Smooth muscle cell (in vitro differentiated cells): ENCODE data around the gene PTPRE. TPM values are rescaled to one million over a fixed set of nuclear protein-coding genes. Genes with fewer than 3 reads are reported as not detected.

Source experiments
- DNase-seq: peaks from one replicate; lab custom pipeline; 2025; ENCODE audit not compliant: unreplicated experiment; lab: John Stamatoyannopoulos, UW
- H2AFZ ChIP-seq: fragments of 200-600 bp; sonication (generic); 2 replicates; pipeline ENCODE4 v1.6.0; 2016; ENCODE audit warnings: antibody characterized with exemption, low read depth, mild to moderate bottlenecking
- H3F3A ChIP-seq: fragments of 200-600 bp; sonication (generic); 2 replicates; pipeline ENCODE4 v1.6.0; 2017; ENCODE audit warnings: antibody characterized with exemption, low read depth
- H3K27ac ChIP-seq: fragments of 200-600 bp; sonication (generic); 2 replicates; pipeline ENCODE4 v1.5.1; 2016; ENCODE audit warnings: low read depth, mild to moderate bottlenecking
- H3K27me3 ChIP-seq: fragments of 200-600 bp; sonication (generic); 2 replicates; pipeline ENCODE4 v1.6.1; 2016; ENCODE audit warnings: low read depth, mild to moderate bottlenecking
- H3K36me3 ChIP-seq: fragments of 200-600 bp; sonication (generic); 2 replicates; pipeline ENCODE4 v1.5.1; 2016; ENCODE audit warnings: low read depth
- H3K4me1 ChIP-seq: fragments of 200-600 bp; sonication (generic); 2 replicates; pipeline ENCODE4 v1.5.1; 2016; ENCODE audit warnings: low read depth
- H3K4me2 ChIP-seq: fragments of 200-600 bp; sonication (generic); 2 replicates; pipeline ENCODE4 v1.6.0; 2016; ENCODE audit warnings: mild to moderate bottlenecking
- H3K4me3 ChIP-seq: fragments of 200-600 bp; sonication (generic); 2 replicates; pipeline ENCODE4 v1.5.1; 2016; ENCODE audit warnings: mild to moderate bottlenecking
- H3K79me2 ChIP-seq: fragments of 200-600 bp; sonication (generic); 2 replicates; pipeline ENCODE4 v1.6.0; 2016; ENCODE audit warnings: low read depth, mild to moderate bottlenecking
- H3K9ac ChIP-seq: fragments of 200-600 bp; sonication (generic); 2 replicates; pipeline ENCODE4 v1.6.0; 2016; ENCODE audit warnings: low read depth
- H3K9me3 ChIP-seq: fragments of 200-600 bp; sonication (generic); replicated peaks from 2 replicates; pipeline ENCODE4 v1.5.1; 2016; ENCODE audit warnings: low read depth
- H4K20me1 ChIP-seq: fragments of 200-600 bp; sonication (generic); 2 replicates; pipeline ENCODE4 v1.6.0; 2016; ENCODE audit warnings: low read depth
- WGBS: methylation state at CpG from one replicate; pipeline ENCODE4 v1.1.7; 2016; ENCODE audit warnings: low lambda C conversion rate; 5-methylcytosine and 5-hydroxymethylcytosine counted together
- polyA plus RNA-seq: library from polyadenylated mRNA; unstranded; fragments of >200 nt; fragmentation: Nextera tagmentation; extraction: Ambion mirVana; gene quantifications from 2 replicates; pipeline ENCODE4 v1.2.1, GENCODE V29; 2016
- total RNA-seq: library from RNA; depleted of rRNA; stranded (reverse); fragments of >200 nt; gene quantifications from 2 replicates; pipeline ENCODE4 v1.2.3, GENCODE V29; 2014
- TF ChIP-seq, protein P1 (sequence below): fragments of 200-600 bp; sonication (generic); IDR thresholded peaks from 2 replicates; pipeline ENCODE4 v1.5.1; 2017; ENCODE audit warnings: borderline replicate concordance, mild to moderate bottlenecking, antibody characterized with exemption; ENCODE audit not compliant: insufficient read depth, poor library complexity, severe bottlenecking

Gene PTPRE
- total and polyA plus RNA-seq, 2 experiments from 2014 or later = 17.1 to 22.7 TPM

DNA sequence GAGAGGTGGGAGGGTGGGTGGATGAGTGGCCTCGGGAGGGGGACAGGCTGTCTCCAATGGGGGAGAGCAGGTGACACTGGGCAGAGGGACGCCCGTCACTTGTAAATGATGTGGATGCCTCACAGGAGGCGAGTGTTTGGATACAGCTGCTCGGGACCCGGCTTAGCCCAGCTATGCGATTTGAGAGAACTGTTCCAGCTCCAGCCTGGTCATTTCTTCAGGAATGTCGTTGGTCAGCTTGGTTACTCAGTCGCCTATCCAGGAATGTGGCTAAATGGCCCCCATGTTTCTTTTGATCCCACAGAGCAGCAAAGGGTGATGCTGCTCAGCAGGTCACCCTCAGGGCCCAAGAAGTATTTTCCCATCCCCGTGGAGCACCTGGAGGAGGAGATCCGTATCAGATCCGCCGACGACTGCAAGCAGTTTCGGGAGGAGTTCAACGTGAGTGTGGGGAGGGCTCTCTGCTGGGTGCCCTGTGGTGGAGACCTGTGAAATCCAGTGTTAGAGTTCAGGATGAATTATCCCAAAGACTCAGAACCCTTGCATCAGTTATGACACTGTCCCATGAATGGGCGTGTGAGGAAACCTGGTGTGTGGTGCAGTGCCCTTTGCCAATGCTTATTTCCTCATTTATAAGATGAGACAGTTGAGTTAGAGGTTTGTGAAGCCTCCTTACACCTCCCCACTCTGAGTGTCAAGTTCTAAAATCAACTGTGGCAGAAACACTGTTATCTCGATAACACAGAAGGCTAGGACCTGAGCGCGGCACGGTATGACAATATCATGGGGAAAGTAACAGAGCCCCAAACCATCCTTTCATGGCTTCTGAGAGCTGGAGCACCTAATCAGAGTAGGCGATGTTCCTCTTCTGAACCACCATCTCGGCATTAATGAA is 142.6 kb downstream of the PTPRE start:
- 67% methylated on average over 23 of the region's 23 CpGs for WGBS
- H3K27ac ChIP-seq = peak overlapping the region; percentile 71

DNA sequence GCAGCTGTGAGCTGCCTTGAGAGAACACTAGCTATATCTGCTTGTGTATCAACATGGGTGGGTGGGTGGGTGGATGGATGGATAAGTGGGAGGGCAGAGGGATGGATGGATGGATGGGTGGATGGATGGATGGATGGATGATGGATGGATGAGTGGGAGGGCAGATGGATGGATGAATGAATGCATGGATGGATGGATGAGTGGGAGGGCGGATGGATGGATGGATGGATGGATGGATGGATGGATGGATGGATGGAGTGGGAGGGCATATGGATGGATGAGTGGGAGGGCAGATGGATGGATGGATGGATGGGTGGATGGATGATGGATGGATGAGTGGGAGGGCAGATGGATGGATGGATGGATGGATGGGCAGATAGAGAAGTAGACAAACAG is 143.2 kb downstream of the PTPRE start:
- Histone ChIP-seq H2AFZ (no peak overlapping the region), H3K9me3 (no peaks in the 10 kb centered on the region), H3K9ac (no peak overlapping the region), H3K27me3 (no peaks in the 10 kb centered on the region), H3K79me2 (no peaks in the 10 kb centered on the region), H3K4me1 (peaks cover 10% of the 10 kb centered on the region), H3F3A (peaks cover 4% of the 10 kb centered on the region), H3K27ac (no peak overlapping the region), H3K36me3 (no peaks in the 10 kb centered on the region), H4K20me1 (peaks cover 9% of the 10 kb centered on the region), H3K4me2 (no peak overlapping the region), H3K4me3 (no peak overlapping the region)
- no peak for DNase-seq
- TF ChIP-seq, protein P1, sequence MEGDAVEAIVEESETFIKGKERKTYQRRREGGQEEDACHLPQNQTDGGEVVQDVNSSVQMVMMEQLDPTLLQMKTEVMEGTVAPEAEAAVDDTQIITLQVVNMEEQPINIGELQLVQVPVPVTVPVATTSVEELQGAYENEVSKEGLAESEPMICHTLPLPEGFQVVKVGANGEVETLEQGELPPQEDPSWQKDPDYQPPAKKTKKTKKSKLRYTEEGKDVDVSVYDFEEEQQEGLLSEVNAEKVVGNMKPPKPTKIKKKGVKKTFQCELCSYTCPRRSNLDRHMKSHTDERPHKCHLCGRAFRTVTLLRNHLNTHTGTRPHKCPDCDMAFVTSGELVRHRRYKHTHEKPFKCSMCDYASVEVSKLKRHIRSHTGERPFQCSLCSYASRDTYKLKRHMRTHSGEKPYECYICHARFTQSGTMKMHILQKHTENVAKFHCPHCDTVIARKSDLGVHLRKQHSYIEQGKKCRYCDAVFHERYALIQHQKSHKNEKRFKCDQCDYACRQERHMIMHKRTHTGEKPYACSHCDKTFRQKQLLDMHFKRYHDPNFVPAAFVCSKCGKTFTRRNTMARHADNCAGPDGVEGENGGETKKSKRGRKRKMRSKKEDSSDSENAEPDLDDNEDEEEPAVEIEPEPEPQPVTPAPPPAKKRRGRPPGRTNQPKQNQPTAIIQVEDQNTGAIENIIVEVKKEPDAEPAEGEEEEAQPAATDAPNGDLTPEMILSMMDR = no peak
- WGBS = 82% methylated on average over 1 of the region's 1 CpG

More for the DNA sequence above, 142.6 kb downstream of the PTPRE start:
- Histone ChIP-seq H2AFZ (no peak overlapping the region), H4K20me1 (peaks cover 8% of the 10 kb centered on the region), H3K4me2 (peak overlapping the region; percentile 45), H3K36me3 (no peaks in the 10 kb centered on the region), H3K79me2 (no peaks in the 10 kb centered on the region), H3K4me3 (no peak overlapping the region), H3F3A (peaks cover 4% of the 10 kb centered on the region), H3K27me3 (no peaks in the 10 kb centered on the region), H3K9ac (no peak overlapping the region), H3K9me3 (no peaks in the 10 kb centered on the region), H3K4me1 (peaks cover 10% of the 10 kb centered on the region)
- DNase-seq = no peak
- TF ChIP-seq, protein P1 = no peak

DNA sequence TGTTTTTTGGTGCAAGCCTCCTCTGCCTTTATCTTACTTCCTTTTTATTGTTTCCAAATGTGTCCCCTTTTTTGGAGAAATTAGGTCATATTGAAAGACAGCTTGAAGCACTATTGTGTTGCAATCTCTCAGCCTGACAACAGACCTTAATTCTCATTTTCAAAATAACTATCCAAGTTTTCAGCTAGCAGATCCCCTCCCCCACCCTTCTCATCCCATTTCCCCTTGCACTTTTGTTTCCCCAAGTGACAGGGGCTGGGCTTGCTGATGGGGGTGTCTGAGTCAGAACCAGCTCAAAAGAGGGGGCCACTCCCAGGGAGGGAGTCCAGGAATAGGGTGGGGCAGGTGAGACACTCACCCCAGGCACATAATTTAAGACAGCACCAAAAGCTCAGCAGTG is 144.0 kb downstream of the PTPRE start:
- DNase-seq = no peak
- peaks cover 10% of the 10 kb centered on the region for H3K4me1 ChIP-seq
- H3K79me2 ChIP-seq = no peaks in the 10 kb centered on the region
- no peak overlapping the region for H3K4me3 ChIP-seq
- peaks cover 7% of the 10 kb centered on the region for H4K20me1 ChIP-seq
- H3K4me2 ChIP-seq = no peak overlapping the region
- peaks cover 4% of the 10 kb centered on the region for H3F3A ChIP-seq
- H3K27ac ChIP-seq = no peak overlapping the region
- no peak overlapping the region for H2AFZ ChIP-seq
- H3K36me3 ChIP-seq = no peaks in the 10 kb centered on the region
- H3K9ac ChIP-seq = no peak overlapping the region
- no peaks in the 10 kb centered on the region for H3K27me3 ChIP-seq
- no peaks in the 10 kb centered on the region for H3K9me3 ChIP-seq
- TF ChIP-seq, protein P1 = no peak
